OCI-LY7 (cell line): Measurements from ENCODE around the gene MAP2K5.

Experiments used
- EZH2phosphoT487 ChIP-seq: fragments of 200-600 bp; sonication (generic); IDR thresholded peaks from 2 replicates; pipeline ENCODE4 v1.6.1; 2018; ENCODE audit warnings: low read depth, borderline replicate concordance, mild to moderate bottlenecking, mixed run types, antibody characterized with exemption, low read length, moderate library complexity, mixed read lengths
- TF ChIP-seq, protein P1 (sequence below): fragments of 200-600 bp; sonication (generic); conservative IDR thresholded peaks from 2 replicates; pipeline ENCODE4 v1.5.1; 2014; ENCODE audit warnings: mild to moderate bottlenecking, antibody characterized with exemption, low read length, moderate library complexity, mixed read lengths

DNA sequence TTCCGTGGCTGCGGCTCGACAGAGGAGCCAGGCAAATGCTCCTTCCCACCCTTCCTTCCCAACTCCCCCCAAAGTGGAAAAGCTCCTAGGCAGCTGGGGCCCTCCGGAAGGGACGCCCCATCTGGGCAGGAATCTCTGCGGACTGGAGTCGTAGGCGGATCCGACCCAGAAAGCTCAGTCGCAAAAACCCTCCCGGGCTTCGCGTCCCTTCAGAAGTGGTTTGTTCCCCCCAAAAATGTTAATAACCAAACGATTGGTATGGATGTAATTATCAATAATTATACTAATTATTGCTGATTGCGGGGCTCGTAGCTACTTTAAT is 293.6 kb downstream of the MAP2K5 start:
- TF ChIP-seq, protein P1, sequence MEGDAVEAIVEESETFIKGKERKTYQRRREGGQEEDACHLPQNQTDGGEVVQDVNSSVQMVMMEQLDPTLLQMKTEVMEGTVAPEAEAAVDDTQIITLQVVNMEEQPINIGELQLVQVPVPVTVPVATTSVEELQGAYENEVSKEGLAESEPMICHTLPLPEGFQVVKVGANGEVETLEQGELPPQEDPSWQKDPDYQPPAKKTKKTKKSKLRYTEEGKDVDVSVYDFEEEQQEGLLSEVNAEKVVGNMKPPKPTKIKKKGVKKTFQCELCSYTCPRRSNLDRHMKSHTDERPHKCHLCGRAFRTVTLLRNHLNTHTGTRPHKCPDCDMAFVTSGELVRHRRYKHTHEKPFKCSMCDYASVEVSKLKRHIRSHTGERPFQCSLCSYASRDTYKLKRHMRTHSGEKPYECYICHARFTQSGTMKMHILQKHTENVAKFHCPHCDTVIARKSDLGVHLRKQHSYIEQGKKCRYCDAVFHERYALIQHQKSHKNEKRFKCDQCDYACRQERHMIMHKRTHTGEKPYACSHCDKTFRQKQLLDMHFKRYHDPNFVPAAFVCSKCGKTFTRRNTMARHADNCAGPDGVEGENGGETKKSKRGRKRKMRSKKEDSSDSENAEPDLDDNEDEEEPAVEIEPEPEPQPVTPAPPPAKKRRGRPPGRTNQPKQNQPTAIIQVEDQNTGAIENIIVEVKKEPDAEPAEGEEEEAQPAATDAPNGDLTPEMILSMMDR, result no peak
- TF ChIP-seq EZH2phosphoT487, result no peak
